Daoy (cell line): Measurements from ENCODE around the gene RNASE13. TPM values are rescaled to one million over a fixed set of nuclear protein-coding genes. Genes with fewer than 3 reads are reported as not detected.
"Not testable (repeated sequence)": the region's sequence is repeated elsewhere in the genome, so short reads cannot be mapped to it uniquely, and the experiment has no call there.

ENCODE experiments used
- DNase-seq: peaks from one replicate; pipeline ENCODE4 v3.0.0-alpha.2; 2015; ENCODE audit warnings: low read depth
- total RNA-seq: library from RNA; depleted of rRNA; stranded (reverse); fragments of >200 nt; shearing (Covaris generic); gene quantifications from 2 replicates; pipeline ENCODE4 v1.2.3, GENCODE V29; 2014; rRNA removed

The RNASE13 gene
- total RNA-seq, 1 experiment from 2014 or later, result not detected

DNA sequence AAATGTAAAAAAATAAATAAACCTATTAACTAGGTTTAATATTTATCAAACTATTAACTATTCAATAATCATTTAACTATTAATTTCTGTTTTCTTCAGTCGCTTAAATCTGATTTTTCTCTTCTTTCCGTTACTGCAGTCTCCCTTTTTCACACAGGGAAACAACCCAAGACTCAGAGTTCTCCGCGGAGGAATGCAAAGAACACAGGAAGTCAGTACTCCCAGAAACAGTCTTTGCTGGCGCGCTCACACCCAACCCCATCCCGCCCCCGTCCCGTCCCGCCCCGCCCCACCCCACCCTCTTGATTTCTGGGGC, 45.2 kb downstream of the RNASE13 start:
- DNase-seq, result no peak

DNA sequence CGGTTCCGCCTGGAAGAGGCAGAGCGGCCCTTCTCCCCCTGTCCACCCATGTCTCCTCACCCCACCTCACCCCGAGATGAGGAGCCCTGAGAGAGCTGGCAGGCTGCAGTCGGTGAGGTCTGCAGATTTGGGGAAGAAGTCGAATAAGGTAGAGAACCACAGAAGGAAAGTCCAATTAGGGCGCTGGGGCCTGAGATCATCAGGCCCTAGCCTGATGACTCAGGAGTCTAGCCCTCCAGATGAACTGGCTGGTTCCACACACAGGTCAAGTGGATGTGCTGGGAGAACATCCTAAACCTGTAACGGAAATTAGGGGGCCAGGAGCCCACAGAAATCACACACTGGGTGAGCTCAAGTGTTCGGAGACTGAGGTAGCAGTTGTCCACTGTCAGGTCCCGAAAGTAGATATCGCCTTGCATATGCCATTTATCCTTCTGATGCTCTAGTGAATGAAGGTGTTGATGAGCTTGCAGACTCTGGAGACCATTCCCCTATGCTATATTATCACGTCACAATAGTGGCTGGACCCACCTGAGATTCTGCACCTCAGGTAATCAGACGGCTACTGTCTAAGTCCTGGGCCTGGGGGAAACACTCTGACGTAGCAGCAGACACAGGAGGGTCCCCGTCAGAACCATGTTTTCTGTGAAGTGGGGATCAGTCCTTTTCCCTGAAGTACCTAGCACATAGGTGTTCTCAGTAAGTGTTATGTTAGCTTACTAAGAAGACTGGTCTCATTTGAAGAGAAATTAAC, 45.7 kb downstream of the RNASE13 start:
- DNase-seq, result peak; percentile 15

DNA sequence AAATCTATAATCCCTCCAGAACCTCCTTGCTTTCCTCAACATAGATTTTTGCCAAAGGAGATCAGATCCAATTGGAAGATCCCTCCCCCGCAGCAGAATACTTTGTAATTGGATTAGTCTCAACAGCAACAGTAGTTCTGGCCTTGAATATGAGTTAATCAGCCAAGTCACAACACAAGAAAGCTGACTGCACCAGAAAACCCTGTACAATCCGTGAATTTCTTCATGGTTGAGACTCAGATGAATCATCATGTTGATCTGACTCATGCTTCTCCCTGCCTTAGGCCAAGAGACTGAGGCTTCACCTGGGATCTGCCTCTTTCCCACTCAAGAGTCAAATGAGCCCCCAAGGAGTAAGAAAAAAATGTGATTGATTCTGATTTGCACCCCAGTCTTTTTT, 47.8 kb downstream of the RNASE13 start:
- DNase-seq, result peak; percentile 91

DNA sequence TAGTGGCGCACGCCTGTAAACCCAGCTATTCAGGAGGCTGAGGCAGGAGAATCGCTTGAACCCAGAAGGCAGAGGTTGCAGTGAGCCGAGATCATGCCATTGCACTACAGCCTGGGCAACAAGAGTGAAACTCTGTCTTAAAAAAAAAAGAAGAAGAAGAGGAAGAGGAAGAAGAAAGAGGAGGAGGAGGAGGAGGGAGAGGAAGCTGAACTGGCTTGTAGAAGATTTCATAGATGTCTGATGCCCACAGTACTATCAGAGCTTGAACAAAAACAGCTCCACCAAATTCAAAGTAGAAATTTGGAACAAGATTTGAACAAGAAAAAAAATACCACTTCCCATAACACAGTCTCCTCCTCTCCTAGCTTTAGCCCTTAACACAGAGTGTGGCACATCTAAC, 49.0 kb downstream of the RNASE13 start:
- not testable (repeated sequence) for DNase-seq

Other genes starting within 250 kb of the RNASE13 start
- gene RNASE1, start 232.0 kb downstream of the RNASE13 start, total RNA-seq, result 1.9 and 6.0 TPM in 2 replicates
- gene RNASE3, start 143.4 kb downstream of the RNASE13 start, total RNA-seq, result not detected in 2 replicates
- gene RNASE2, start 79.3 kb downstream of the RNASE13 start, total RNA-seq, result not detected in 2 replicates
- gene METTL17, start 44.8 kb downstream of the RNASE13 start, total RNA-seq, result 106 and 123 TPM in 2 replicates
- gene SLC39A2, start 35.5 kb downstream of the RNASE13 start, total RNA-seq, result not detected in 2 replicates
- 6.3 and 22.7 TPM in 2 replicates for gene NDRG2, start 9.7 kb downstream of the RNASE13 start, total RNA-seq
- not detected in 2 replicates for gene TPPP2, start 4.6 kb downstream of the RNASE13 start, total RNA-seq
- gene RNASE7, start 7.6 kb upstream of the RNASE13 start, total RNA-seq, result not detected in 2 replicates
- gene RNASE8, start 23.0 kb upstream of the RNASE13 start, total RNA-seq, result not detected in 2 replicates
- 59.9 and 86.1 TPM in 2 replicates for gene ARHGEF40, start 35.5 kb upstream of the RNASE13 start, total RNA-seq
- 13.4 and 13.7 TPM in 2 replicates for gene ZNF219, start 63.8 kb upstream of the RNASE13 start, total RNA-seq
- not detected in 2 replicates for gene TMEM253, start 66.3 kb upstream of the RNASE13 start, total RNA-seq
- gene OR5AU1, start 121.3 kb upstream of the RNASE13 start, total RNA-seq, result not detected in 2 replicates
- 1,331 and 1,352 TPM in 2 replicates for gene HNRNPC, start 234.6 kb upstream of the RNASE13 start, total RNA-seq
- gene RPGRIP1, start 245.3 kb upstream of the RNASE13 start, total RNA-seq, result not detected in 2 replicates